Brain microvascular endothelial cell (primary cell): ENCODE results near the gene RPS27A.
A peak's percentile ranks its signal among the peaks of the same experiment; 100 is the strongest.
"Not testable (repeated sequence)": the region's sequence is repeated elsewhere in the genome, so short reads cannot be mapped to it uniquely, and the experiment has no call there.

ENCODE experiments used
- DNase-seq: peaks from one replicate; pipeline ENCODE4 v3.0.0-alpha.2; 2020
- H3K27ac ChIP-seq: fragments of 250-450 bp; sonication (Bioruptor Pico); 2 replicates; pipeline ENCODE4 v1.5.1; 2020; ENCODE audit warnings: mild to moderate bottlenecking, moderate library complexity
- H3K27me3 ChIP-seq: fragments of 250-450 bp; sonication (Bioruptor Pico); replicated peaks from 2 replicates; pipeline ENCODE4 v1.5.1; 2020; ENCODE audit warnings: mild to moderate bottlenecking
- H3K36me3 ChIP-seq: fragments of 250-450 bp; sonication (Bioruptor Pico); replicated peaks from 2 replicates; pipeline ENCODE4 v1.5.1; 2020; ENCODE audit warnings: mild to moderate bottlenecking
- H3K4me3 ChIP-seq: 2 replicates; pipeline ENCODE4 v1.5.1; 2011; ENCODE audit warnings: low read depth, mild to moderate bottlenecking, control low read depth, low read length, moderate library complexity
- in situ Hi-C: cut with HindIII; loops from 2 replicates; pipeline ENCODE4 v1.10.0; 2017; ENCODE audit warnings: low sequenced_read_pairs, low pct_ligation_motif_present
- TF ChIP-seq, protein P1 (sequence below): IDR thresholded peaks from 2 replicates; pipeline ENCODE4 v1.5.1; 2011; ENCODE audit warnings: low read depth, mild to moderate bottlenecking, moderate library complexity, low read length, control low read depth, inconsistent platforms; ENCODE audit errors: missing control alignments

The RPS27A gene

GRCh38 chr2:55269645-55269990, 37.1 kb downstream of the RPS27A start:
- H3K27ac ChIP-seq = peak overlapping the region; percentile 55
- no peak for DNase-seq
- H3K36me3 ChIP-seq = no peaks in the 10 kb centered on the region
- H3K4me3 ChIP-seq = peak overlapping the region; percentile 69
- in situ Hi-C loops = no loop called here
- H3K27me3 ChIP-seq = no peaks in the 10 kb centered on the region
- TF ChIP-seq, protein P1, sequence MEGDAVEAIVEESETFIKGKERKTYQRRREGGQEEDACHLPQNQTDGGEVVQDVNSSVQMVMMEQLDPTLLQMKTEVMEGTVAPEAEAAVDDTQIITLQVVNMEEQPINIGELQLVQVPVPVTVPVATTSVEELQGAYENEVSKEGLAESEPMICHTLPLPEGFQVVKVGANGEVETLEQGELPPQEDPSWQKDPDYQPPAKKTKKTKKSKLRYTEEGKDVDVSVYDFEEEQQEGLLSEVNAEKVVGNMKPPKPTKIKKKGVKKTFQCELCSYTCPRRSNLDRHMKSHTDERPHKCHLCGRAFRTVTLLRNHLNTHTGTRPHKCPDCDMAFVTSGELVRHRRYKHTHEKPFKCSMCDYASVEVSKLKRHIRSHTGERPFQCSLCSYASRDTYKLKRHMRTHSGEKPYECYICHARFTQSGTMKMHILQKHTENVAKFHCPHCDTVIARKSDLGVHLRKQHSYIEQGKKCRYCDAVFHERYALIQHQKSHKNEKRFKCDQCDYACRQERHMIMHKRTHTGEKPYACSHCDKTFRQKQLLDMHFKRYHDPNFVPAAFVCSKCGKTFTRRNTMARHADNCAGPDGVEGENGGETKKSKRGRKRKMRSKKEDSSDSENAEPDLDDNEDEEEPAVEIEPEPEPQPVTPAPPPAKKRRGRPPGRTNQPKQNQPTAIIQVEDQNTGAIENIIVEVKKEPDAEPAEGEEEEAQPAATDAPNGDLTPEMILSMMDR = no peak

GRCh38 chr2:55274346-55274745, 41.9 kb downstream of the RPS27A start:
- H3K27ac ChIP-seq, H3K4me3 ChIP-seq, in situ Hi-C loops, H3K27me3 ChIP-seq, DNase-seq, H3K36me3 ChIP-seq: not testable (repeated sequence)

DNA sequence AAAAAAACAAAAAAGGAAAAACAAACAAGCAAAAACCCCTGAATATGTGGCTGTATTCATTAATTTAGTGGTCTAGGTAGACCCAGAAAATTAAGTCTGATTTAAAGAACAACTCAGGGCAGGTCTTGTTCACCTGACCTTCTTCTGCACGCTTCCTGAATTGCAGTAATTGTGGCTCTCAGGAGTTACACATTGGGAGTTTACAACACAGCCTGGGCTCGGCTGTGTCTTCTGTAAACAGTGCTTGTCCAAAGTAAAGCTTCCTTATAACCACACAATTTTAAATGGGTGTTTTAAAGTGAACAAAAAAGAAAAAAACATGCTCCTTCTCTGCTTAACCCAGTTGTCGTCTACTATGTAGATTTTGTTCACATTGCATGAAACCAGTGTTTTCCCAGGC, 44.8 kb downstream of the RPS27A start:
- in situ Hi-C loops = no loop called here
- TF ChIP-seq, protein P1 = no peak
- H3K4me3 ChIP-seq = no peak overlapping the region

DNA sequence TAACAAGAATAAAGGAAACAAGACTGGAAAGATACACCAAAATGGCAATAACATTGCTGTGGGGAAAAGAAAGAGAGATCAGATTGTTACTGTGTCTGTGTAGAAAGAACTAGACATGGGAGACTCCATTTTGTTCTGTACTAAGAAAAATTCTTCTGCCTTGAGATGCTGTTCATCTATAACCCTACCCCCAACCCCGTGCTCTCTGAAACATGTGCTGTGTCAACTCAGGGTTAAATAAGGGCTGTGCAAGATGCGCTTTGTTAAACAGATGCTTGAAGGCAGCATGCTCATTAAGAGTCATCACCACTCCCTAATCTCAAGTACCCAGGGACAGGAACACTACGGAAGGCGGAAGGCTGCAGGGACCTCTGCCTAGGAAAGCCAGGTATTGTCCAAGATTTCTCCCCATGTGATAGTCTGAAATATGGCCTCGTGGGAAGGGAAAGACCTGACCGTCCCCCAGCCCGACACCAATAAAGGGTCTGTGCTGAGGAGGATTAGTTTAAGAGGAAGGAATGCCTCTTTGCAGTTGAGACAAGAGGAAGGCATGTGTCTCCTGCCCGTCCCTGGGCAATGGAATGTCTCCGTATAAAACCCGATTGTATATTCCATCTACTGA, 46.8 kb downstream of the RPS27A start:
- H3K36me3 ChIP-seq, H3K27me3 ChIP-seq, in situ Hi-C loops, H3K4me3 ChIP-seq, DNase-seq, H3K27ac ChIP-seq: not testable (repeated sequence)

More for the DNA sequence above, 44.8 kb downstream of the RPS27A start:
- Histone ChIP-seq H3K27me3 (no peaks in the 10 kb centered on the region), H3K27ac (no peak overlapping the region), H3K36me3 (no peaks in the 10 kb centered on the region)
- DNase-seq = no peak

DNA sequence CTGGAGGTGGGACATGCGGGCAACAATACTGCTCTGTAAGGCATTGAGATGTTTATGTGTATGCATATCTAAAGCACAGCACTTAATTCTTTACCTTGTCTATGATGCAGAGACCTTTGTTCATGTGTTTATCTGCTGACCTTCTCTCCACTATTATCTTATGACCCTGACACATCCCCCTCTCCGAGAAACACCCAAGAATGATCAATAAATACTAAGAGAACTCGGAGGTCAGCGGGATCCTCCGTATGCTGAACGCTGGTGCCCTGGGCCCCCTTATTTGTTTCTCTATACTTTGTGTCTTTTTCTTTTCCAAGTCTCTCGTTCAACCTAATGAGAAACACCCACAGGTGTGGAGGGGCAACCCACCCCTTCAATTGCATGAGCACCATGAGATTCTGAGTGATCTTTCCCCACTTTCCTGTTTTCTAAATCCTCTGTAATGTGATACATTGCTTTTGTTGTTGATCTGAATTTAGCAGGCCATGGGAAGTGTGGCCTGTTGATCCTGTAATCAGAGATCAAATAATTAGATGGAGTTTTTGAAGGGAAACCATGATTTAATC, 47.5 kb downstream of the RPS27A start:
- in situ Hi-C loops, H3K4me3 ChIP-seq, H3K36me3 ChIP-seq, H3K27me3 ChIP-seq, H3K27ac ChIP-seq, DNase-seq: not testable (repeated sequence)

DNA sequence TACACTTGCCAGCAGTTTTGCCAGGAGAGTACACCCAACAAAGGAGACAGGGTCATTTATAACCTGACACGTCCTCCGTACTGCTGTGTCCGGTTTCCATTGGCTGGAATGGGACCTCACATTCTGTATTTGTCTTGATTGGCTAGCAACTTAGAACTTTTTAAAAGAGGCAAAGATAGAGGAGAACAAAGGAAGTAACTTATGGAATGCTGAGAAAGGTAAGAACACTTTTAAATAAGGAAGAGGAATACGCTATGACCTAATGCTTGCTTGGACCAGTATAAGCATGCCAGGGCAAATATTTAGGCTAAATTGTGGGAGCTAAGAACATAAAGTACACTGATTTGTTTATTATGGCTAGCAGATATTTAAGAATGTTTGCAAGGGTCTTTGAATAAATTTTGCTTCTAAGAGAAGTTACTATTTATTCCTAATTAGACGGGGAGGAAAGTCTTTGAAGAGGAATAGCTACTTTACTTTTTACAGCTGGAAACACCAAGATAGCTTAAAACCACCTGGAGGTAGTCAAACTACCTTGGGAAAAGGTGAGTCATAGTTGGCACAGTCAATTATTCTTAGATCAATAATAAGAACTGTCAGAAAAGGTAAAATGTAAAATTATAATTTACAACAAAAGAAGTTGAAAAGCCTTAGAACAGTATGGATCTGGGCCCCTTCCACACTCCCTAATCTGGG, 48.5 kb downstream of the RPS27A start:
- H3K27ac ChIP-seq, H3K36me3 ChIP-seq, H3K27me3 ChIP-seq, H3K4me3 ChIP-seq, in situ Hi-C loops, DNase-seq: not testable (repeated sequence)

- H3K4me3 ChIP-seq = peak overlapping the region; percentile 78
- peak overlapping the region; percentile 73 for H3K27ac ChIP-seq
- H3K36me3 ChIP-seq = no peaks in the 10 kb centered on the region
- no peaks in the 10 kb centered on the region for H3K27me3 ChIP-seq
- peak; percentile 83 for DNase-seq
- in situ Hi-C loops = no loop called here
- TF ChIP-seq, protein P1 = no peak
These were observed 49.8 kb downstream of the RPS27A start for GRCh38 chr2:55282110-55282917.
